GM12878 (cell line): ENCODE data around the gene ANKRD26. TPM values are rescaled to one million over a fixed set of nuclear protein-coding genes. Genes with fewer than 3 reads are reported as not detected.

Experiments used
- ATAC-seq: fragments of 200-7000 bp; cut with Tn5 transposase; 3 replicates; pipeline ENCODE4 v1.9.1; 2020; ENCODE audit warnings: mild to moderate bottlenecking, moderate library complexity
- BruUV-seq: library from RNA; stranded (reverse); fragments of 400-500 nt; replicated peaks from 2 replicates; lab custom pipeline; 2021; lab: Mats Ljungman, UMichigan
- CTCF ChIA-PET: fragments of 300-600 bp; sonication (Branson Sonifier 250); formaldehyde crosslinking; extraction: SDS; loops from one replicate; lab custom pipeline; 2021; ENCODE audit warnings: inconsistent platforms; lab: Yijun Ruan, JAX
- POLR2A ChIA-PET: fragments of 350-600 bp; formaldehyde crosslinking; extraction: SDS; loops from one replicate; lab custom pipeline; 2021; ENCODE audit warnings: inconsistent platforms; lab: Charles Lee
- RAD21 ChIA-PET: fragments of 300-600 bp; sonication (Branson Sonifier 250); formaldehyde crosslinking; loops from one replicate; lab custom pipeline; 2023; ENCODE audit warnings: antibody characterized with exemption; ENCODE audit not compliant: unreplicated experiment; lab: Charles Lee
- SMC1A ChIA-PET: fragments of 300-600 bp; sonication (Branson Sonifier 250); formaldehyde crosslinking; loops from one replicate; lab custom pipeline; 2023; ENCODE audit not compliant: unreplicated experiment, uncharacterized antibody; lab: Charles Lee
- DNase-seq: peaks from one replicate; pipeline ENCODE4 v3.0.0-alpha.2; 2011; ENCODE audit warnings: low read depth, low spot score
- FAIRE-seq: peaks from 3 replicates; lab custom pipeline; 2011; peaks lifted over from hg19 to GRCh38; lab: Jason Lieb, UNC
- H2AFZ ChIP-seq: 2 replicates; pipeline ENCODE4 v1.6.0; 2011; ENCODE audit warnings: low read depth, low read length, control low read depth; ENCODE audit not compliant: control insufficient read depth
- H3K27ac ChIP-seq: 2 replicates; pipeline ENCODE4 v1.5.1; 2011; ENCODE audit warnings: control low read depth; ENCODE audit not compliant: control insufficient read depth, insufficient read depth
- H3K27me3 ChIP-seq, 2 experiments: replicated peaks in 1 of 2; 2 replicates each; pipeline versions ENCODE4 v1.6.0 to v1.6.1; 2011; ENCODE audit warnings: low read length in 1 of 2; ENCODE audit not compliant: control insufficient read depth in 2 of 2, insufficient read depth in 2 of 2
- H3K36me3 ChIP-seq, 2 experiments: 2 replicates each; pipeline ENCODE4 v1.5.1; 2011; ENCODE audit warnings: low read length in 1 of 2; ENCODE audit not compliant: control insufficient read depth in 2 of 2, insufficient read depth in 2 of 2
- H3K4me1 ChIP-seq: 2 replicates; pipeline ENCODE4 v1.6.1; 2011; ENCODE audit warnings: mild to moderate bottlenecking, low read length, moderate library complexity, mixed read lengths; ENCODE audit not compliant: control insufficient read depth, insufficient read depth
- H3K4me2 ChIP-seq: 2 replicates; pipeline ENCODE4 v1.6.0; 2011; ENCODE audit warnings: control low read depth; ENCODE audit not compliant: control insufficient read depth, insufficient read depth
- H3K4me3 ChIP-seq: fragments of 200-600 bp; sonication (generic); 2 replicates; pipeline ENCODE4 v1.5.1; 2016
- H3K79me2 ChIP-seq: 2 replicates; pipeline ENCODE4 v1.6.0; 2011; ENCODE audit warnings: low read length; ENCODE audit not compliant: control insufficient read depth, insufficient read depth
- H3K9ac ChIP-seq: 2 replicates; pipeline ENCODE4 v1.8.0; 2011; ENCODE audit warnings: low read length, control low read depth, mixed read lengths; ENCODE audit not compliant: control insufficient read depth, insufficient read depth
- H3K9me3 ChIP-seq: replicated peaks from 3 replicates; pipeline ENCODE4 v1.5.1; 2011; ENCODE audit warnings: mild to moderate bottlenecking, low read length; ENCODE audit not compliant: control insufficient read depth, insufficient read depth
- H4K20me1 ChIP-seq: 2 replicates; pipeline ENCODE4 v1.6.0; 2011; ENCODE audit not compliant: control insufficient read depth, insufficient read depth
- ATF2 ChIP-seq: IDR thresholded peaks from 2 replicates; pipeline ENCODE4 v1.6.1; 2012; ENCODE audit warnings: low read length, inconsistent platforms
- BCL11A ChIP-seq: IDR thresholded peaks from 2 replicates; pipeline ENCODE4 v1.6.1; 2011; ENCODE audit warnings: low read depth, low read length
- BRCA1 ChIP-seq: IDR thresholded peaks from 2 replicates; pipeline ENCODE4 v1.6.1; 2011; ENCODE audit warnings: low read depth, low read length, improper control_type of control experiment
- E2F4 ChIP-seq: IDR thresholded peaks from 2 replicates; pipeline ENCODE4 v1.6.1; 2012; ENCODE audit warnings: low read depth, low read length, improper control_type of control experiment
- EGR1 ChIP-seq, 2 experiments: IDR thresholded peaks; 1 replicate in 1 of 2; 2 replicates in 1 of 2; pipeline ENCODE4 v1.6.1; 2011 to 2012; ENCODE audit warnings: low read depth in 2 of 2, low read length in 2 of 2, borderline replicate concordance in 1 of 2, mild to moderate bottlenecking in 1 of 2, moderate library complexity in 1 of 2
- FOS ChIP-seq: IDR thresholded peaks from 3 replicates; pipeline ENCODE4 v1.6.1; 2011; ENCODE audit warnings: borderline replicate concordance; ENCODE audit not compliant: insufficient read length; ENCODE audit errors: extremely low read depth
- FOXK2 ChIP-seq: fragments of 450-650 bp; IDR thresholded peaks from 2 replicates; pipeline ENCODE4 v1.6.1; 2017; ENCODE audit warnings: mild to moderate bottlenecking, moderate library complexity
- MEF2B ChIP-seq: fragments of 450-650 bp; IDR thresholded peaks from 2 replicates; pipeline ENCODE4 v1.6.1; 2018; ENCODE audit warnings: mild to moderate bottlenecking, moderate library complexity; ENCODE audit not compliant: partially characterized antibody, poor library complexity, severe bottlenecking
- PBX3 ChIP-seq: IDR thresholded peaks from 2 replicates; pipeline ENCODE4 v1.6.1; 2011; ENCODE audit warnings: mild to moderate bottlenecking, low read depth, low read length, moderate library complexity; ENCODE audit not compliant: insufficient replicate concordance
- POLR2AphosphoS5 ChIP-seq: IDR thresholded peaks from 2 replicates; pipeline ENCODE4 v1.6.1; 2011; ENCODE audit warnings: mild to moderate bottlenecking, low read length, inconsistent platforms
- SMARCA5 ChIP-seq: fragments of 450-650 bp; IDR thresholded peaks from 2 replicates; pipeline ENCODE4 v1.6.1; 2017; ENCODE audit warnings: mild to moderate bottlenecking
- SMC3 ChIP-seq: IDR thresholded peaks from 2 replicates; pipeline ENCODE4 v1.6.1; 2011; ENCODE audit warnings: low read length, improper control_type of control experiment, borderline replicate concordance
- STAT3 ChIP-seq: IDR thresholded peaks from 2 replicates; pipeline ENCODE4 v1.6.1; 2011; ENCODE audit warnings: low read depth, low read length, improper control_type of control experiment
- ZNF384 ChIP-seq: IDR thresholded peaks from 2 replicates; pipeline ENCODE4 v1.6.1; 2012; ENCODE audit warnings: low read depth, mild to moderate bottlenecking, low read length, improper control_type of control experiment, borderline replicate concordance
- ZNF687 ChIP-seq: fragments of 450-650 bp; IDR thresholded peaks from 2 replicates; pipeline ENCODE4 v1.6.1; 2017; ENCODE audit warnings: mild to moderate bottlenecking, moderate library complexity
- ZZZ3 ChIP-seq: IDR thresholded peaks from 2 replicates; pipeline ENCODE4 v1.6.1; 2011; ENCODE audit warnings: low read depth; ENCODE audit not compliant: control insufficient read depth, insufficient read length
- WGBS: methylation state at CpG from one replicate; pipeline ENCODE4 v1.1.6; 2016; ENCODE audit warnings: low lambda C conversion rate; ENCODE audit not compliant: insufficient replicate concordance, insufficient coverage; ENCODE audit errors: missing lambda C conversion rate; 5-methylcytosine and 5-hydroxymethylcytosine counted together
- in situ Hi-C: fragments of 300-500 bp; cut with MboI; formaldehyde crosslinking; loops from 9 replicates; pipeline ENCODE4 v1.14.3; 2018; ENCODE audit warnings: mixed read lengths
- intact Hi-C: fragments of 100-400 bp; cut with micrococcal nuclease; formaldehyde crosslinking; loops from one replicate; pipeline ENCODE4 v1.14.2; 2022; ENCODE audit not compliant: unreplicated experiment
- polyA plus RNA-seq, 11 experiments: library from polyadenylated mRNA; depleted of rRNA in 4 of 11; unstranded in 6 of 11; stranded (reverse) in 5 of 11; fragments of >200 nt; fragmentation: Nextera tagmentation in 4 of 11; fragmentation: Illumina TruSeq in 1 of 11; extraction: Ambion mirVana in 4 of 11; extraction: Trizol in 1 of 11; gene quantifications; 1 replicate in 1 of 11; 2 replicates in 10 of 11; pipeline versions ENCODE4 v1.2.1 to v1.2.3, GENCODE V29; 2011 to 2016; ENCODE audit warnings: inconsistent platforms in 2 of 11, missing spikeins in 2 of 11, low read depth in 1 of 11
- total RNA-seq, 4 experiments: library from RNA; depleted of rRNA in 3 of 4; stranded (reverse); fragments of >200 nt in 3 of 4; fragmentation: Illumina TruSeq in 1 of 4; extraction: Trizol in 1 of 4; gene quantifications; 2 replicates each; pipeline versions ENCODE4 v1.2.1 to v1.2.3, GENCODE V29; 2013 to 2021

ANKRD26 gene
- total and polyA plus RNA-seq, 10 of the 15 experiments (the other 5 are each of a cell fraction or from before 2014, with no cell fraction given), result 2.3 to 12.0 (median 5.1) TPM

GRCh38 chr10:26983156-26983555, 117.1 kb downstream of the ANKRD26 start (continued):
- TF ChIP-seq ZNF384 (no peak), FOS (no peak)
- TF ChIP-seq, all 136 proteins: peak for 0

GRCh38 chr10:26982058-26982457, 118.2 kb downstream of the ANKRD26 start:
- Histone ChIP-seq H3K4me2 (no peak overlapping the region), H3K9me3 (no peaks in the 10 kb centered on the region), H3K4me3 (no peak overlapping the region), H4K20me1 (no peaks in the 10 kb centered on the region), H3K27ac (no peak overlapping the region), H3K4me1 (no peaks in the 10 kb centered on the region), H3K27me3 (no peaks in the 10 kb centered on the region), H3K36me3 (no peaks in the 10 kb centered on the region), H2AFZ (no peak overlapping the region), H3K79me2 (no peaks in the 10 kb centered on the region), H3K9ac (no peak overlapping the region)
- DNase-seq, result no peak
- intact Hi-C loops, result no loop called here
- no peak for FAIRE-seq
- in situ Hi-C loops, result no loop called here
- no TSS peak for BruUV-seq
- ChIA-PET POLR2A (no interaction called here), SMC1A (no interaction called here), RAD21 (no interaction called here), CTCF (no interaction called here)
- WGBS, result 93% methylated on average over 1 of the region's 1 CpG
- ATAC-seq, result no peak
- TF ChIP-seq STAT3 (no peak), BCL11A (no peak), POLR2AphosphoS5 (no peak), BRCA1 (no peak), ZZZ3 (no peak), SMARCA5 (no peak), ZNF687 (no peak), E2F4 (no peak), PBX3 (no peak), ATF2 (no peak), MEF2B (no peak), FOXK2 (no peak), EGR1 (IDR thresholded peaks at IDR 0.05; ENCODE audit: borderline replicate concordance in 1 of 2, low read depth in 2 of 2, low read length in 2 of 2) (no peak), SMC3 (no peak)
